ENCODE data around the gene FOXS1. TPM values are rescaled to one million over a fixed set of nuclear protein-coding genes. Genes with fewer than 3 reads are reported as not detected.

The FOXS1 gene
- total and polyA plus RNA-seq, 2 experiments from 2014 or later, result 0.87 to 1.1 TPM

GRCh38 chr20:31859266-31859997 lies 14.0 kb upstream of the FOXS1 start:
- no peaks in the 10 kb centered on the region for H3K9me3 ChIP-seq (ENCODE audit: low read depth)
- TF ChIP-seq EZH2phosphoT487 (IDR thresholded peaks at IDR 0.05; ENCODE audit: low read depth, severe bottlenecking, unreplicated experiment) (no peak), EZH2 (IDR thresholded peaks at IDR 0.05; ENCODE audit: borderline replicate concordance) (no peak), CTCF (IDR thresholded peaks at IDR 0.05; ENCODE audit: poor library complexity) (no peak)
- H2AFZ ChIP-seq, result no peak overlapping the region
- 93% methylated on average over 5 of the region's 5 CpGs for WGBS (ENCODE audit: low lambda C conversion rate, missing lambda C conversion rate)
- H3K9me2 ChIP-seq (replicated peaks; ENCODE audit: insufficient read depth), result no peaks in the 10 kb centered on the region
- DNase-seq (ENCODE audit: low spot score), result no peak
- H4K20me1 ChIP-seq (ENCODE audit: insufficient read depth, poor library complexity, severe bottlenecking), result no peaks in the 10 kb centered on the region
- peaks cover 46% of the 10 kb centered on the region for H3K27me3 ChIP-seq
- H3K4me3 ChIP-seq, result no peak overlapping the region
- H3K4me2 ChIP-seq, result no peak overlapping the region
- no peak overlapping the region for H3K27ac ChIP-seq
- H3K4me1 ChIP-seq (ENCODE audit: insufficient read depth), result peaks cover 13% of the 10 kb centered on the region
- H3K79me2 ChIP-seq, result no peaks in the 10 kb centered on the region
- H3K36me3 ChIP-seq (replicated peaks; ENCODE audit: insufficient read depth, low read depth), result no peaks in the 10 kb centered on the region

GRCh38 chr20:31858760-31859083 lies 13.3 kb upstream of the FOXS1 start:
- peaks cover 50% of the 10 kb centered on the region for H3K27me3 ChIP-seq

GRCh38 chr20:31857861-31858759 lies 12.7 kb upstream of the FOXS1 start:
- H3K4me1 ChIP-seq (ENCODE audit: insufficient read depth), result peaks cover 13% of the 10 kb centered on the region
- peaks cover 50% of the 10 kb centered on the region for H3K27me3 ChIP-seq
- no peaks in the 10 kb centered on the region for H3K79me2 ChIP-seq
- H4K20me1 ChIP-seq (ENCODE audit: insufficient read depth, poor library complexity, severe bottlenecking), result no peaks in the 10 kb centered on the region
- no peak overlapping the region for H2AFZ ChIP-seq
- no peaks in the 10 kb centered on the region for H3K36me3 ChIP-seq (replicated peaks; ENCODE audit: insufficient read depth, low read depth)
- H3K4me3 ChIP-seq, result no peak overlapping the region
- H3K4me2 ChIP-seq, result no peak overlapping the region
- no peaks in the 10 kb centered on the region for H3K9me2 ChIP-seq (replicated peaks; ENCODE audit: insufficient read depth)
- no peak for DNase-seq (ENCODE audit: low spot score)
- WGBS (ENCODE audit: low lambda C conversion rate, missing lambda C conversion rate), result 75% methylated on average over 15 of the region's 15 CpGs
- TF ChIP-seq EZH2 (IDR thresholded peaks at IDR 0.05; ENCODE audit: borderline replicate concordance), result no peak
- H3K27ac ChIP-seq, result no peak overlapping the region
- no peaks in the 10 kb centered on the region for H3K9me3 ChIP-seq (ENCODE audit: low read depth)

More at GRCh38 chr20:31858760-31859083, 13.3 kb upstream of the FOXS1 start:
- TF ChIP-seq EZH2phosphoT487 (IDR thresholded peaks at IDR 0.05; ENCODE audit: low read depth, severe bottlenecking, unreplicated experiment), result no peak
- Histone ChIP-seq H3K27ac (no peak overlapping the region), H3K4me3 (no peak overlapping the region), H2AFZ (no peak overlapping the region), H3K9me3 (ENCODE audit: low read depth) (no peaks in the 10 kb centered on the region), H3K4me1 (ENCODE audit: insufficient read depth) (peaks cover 13% of the 10 kb centered on the region), H3K4me2 (no peak overlapping the region), H3K79me2 (no peaks in the 10 kb centered on the region), H3K9me2 (replicated peaks; ENCODE audit: insufficient read depth) (no peaks in the 10 kb centered on the region), H3K36me3 (replicated peaks; ENCODE audit: insufficient read depth, low read depth) (no peaks in the 10 kb centered on the region), H4K20me1 (ENCODE audit: insufficient read depth, poor library complexity, severe bottlenecking) (no peaks in the 10 kb centered on the region)
- WGBS (ENCODE audit: low lambda C conversion rate, missing lambda C conversion rate), result 66% methylated on average over 3 of the region's 3 CpGs
- DNase-seq (ENCODE audit: low spot score), result no peak

- no peak overlapping the region for H3K4me3 ChIP-seq
- no peak for TF ChIP-seq CTCF (IDR thresholded peaks at IDR 0.05; ENCODE audit: poor library complexity)
- TF ChIP-seq EZH2phosphoT487 (IDR thresholded peaks at IDR 0.05; ENCODE audit: low read depth, severe bottlenecking, unreplicated experiment), result no peak
- TF ChIP-seq EZH2 (IDR thresholded peaks at IDR 0.05; ENCODE audit: borderline replicate concordance), result no peak
- H4K20me1 ChIP-seq (ENCODE audit: insufficient read depth, poor library complexity, severe bottlenecking), result no peaks in the 10 kb centered on the region
- no peak overlapping the region for H3K4me2 ChIP-seq
- no peaks in the 10 kb centered on the region for H3K9me3 ChIP-seq (ENCODE audit: low read depth)
- no peak for DNase-seq (ENCODE audit: low spot score)
- H3K79me2 ChIP-seq, result no peaks in the 10 kb centered on the region
- H3K9me2 ChIP-seq (replicated peaks; ENCODE audit: insufficient read depth), result no peaks in the 10 kb centered on the region
- no peak overlapping the region for H3K27ac ChIP-seq
- no peaks in the 10 kb centered on the region for H3K36me3 ChIP-seq (replicated peaks; ENCODE audit: insufficient read depth, low read depth)
- WGBS (ENCODE audit: low lambda C conversion rate, missing lambda C conversion rate), result 80% methylated on average over 3 of the region's 3 CpGs
- H3K4me1 ChIP-seq (ENCODE audit: insufficient read depth), result peaks cover 13% of the 10 kb centered on the region
- H3K27me3 ChIP-seq, result peaks cover 50% of the 10 kb centered on the region
- no peak overlapping the region for H2AFZ ChIP-seq
Measured at GRCh38 chr20:31856516-31856915, 11.1 kb upstream of the FOXS1 start.
